ENCODE data around the gene GRB2. TPM values are rescaled to one million over a fixed set of nuclear protein-coding genes. Genes with fewer than 3 reads are reported as not detected.

The GRB2 gene
- total and polyA plus RNA-seq, 7 donors: 39.5 to 71.6 (median 65.0) TPM

- intact Hi-C loops (cut with DNase I): loop anchor here in 1 of 2 donors (5.0 kb wide), 1 partner anchor 64 kb away; the partner anchor contains the start of gene NUP85
- peak; percentile 78 to 82 (median 80) for ATAC-seq
- DNase-seq: peak; percentile 87 to 91
- WGBS, 3 donors: 0% methylated on average over 53 to 74 of the region's 74 CpGs
- Histone ChIP-seq H3K36me3 (ENCODE audit: insufficient read depth in 1 of 2, low read depth in 1 of 2) (peaks cover 0 to 42% of the 10 kb centered on the region in 2 donors), H3K27ac (peak overlapping the region; percentile 97), H3K27me3 (ENCODE audit: insufficient read depth in 3 of 3, low read length in 2 of 3) (no peaks in the 10 kb centered on the region), H3K9me3 (no peaks in the 10 kb centered on the region), H3K4me3 (peak overlapping the region; percentile 77), H3K4me1 (peaks cover 22% of the 10 kb centered on the region)
- TF ChIP-seq CTCF (IDR thresholded peaks at IDR 0.05): peak; percentile 86
Measured at GRCh38 chr17:75271233-75271954, 134.1 kb downstream of the GRB2 start.

GRCh38 chr17:75270966-75271232, 134.6 kb downstream of the GRB2 start, which contains the start of gene MIF4GD:
Gene MIF4GD (minus strand): TSS chr17:75271231. CDS start chr17:75270195, 1,036 bp downstream.
- no peak for ATAC-seq
- intact Hi-C loops (cut with DNase I): loop anchor here in 1 of 2 donors (5.0 kb wide), 1 partner anchor 64 kb away; the partner anchor contains the start of gene NUP85
- H3K9me3 ChIP-seq: no peaks in the 10 kb centered on the region
- H3K27me3 ChIP-seq (ENCODE audit: insufficient read depth in 3 of 3, low read length in 2 of 3): no peaks in the 10 kb centered on the region
- peak within 1 kb of the TSS; percentile 97 for H3K27ac ChIP-seq
- TF ChIP-seq CTCF (IDR thresholded peaks at IDR 0.05): no peak
- H3K4me1 ChIP-seq: peaks cover 22% of the 10 kb centered on the region
- DNase-seq: no peak
- H3K36me3 ChIP-seq (ENCODE audit: insufficient read depth in 1 of 2, low read depth in 1 of 2): peaks cover 0 to 46% of the 10 kb centered on the region in 2 donors
- peak within 1 kb of the TSS; percentile 77 for H3K4me3 ChIP-seq
- 0 to 3% (median 0%) methylated on average over 6 to 39 of the region's 39 CpGs for WGBS, 3 donors

GRCh38 chr17:75270218-75270965, 135.1 kb downstream of the GRB2 start:
- intact Hi-C loops (cut with DNase I): loop anchor here in 1 of 2 donors (5.0 kb wide), 1 partner anchor 63 kb away; the partner anchor contains the start of gene NUP85
- Histone ChIP-seq H3K27me3 (ENCODE audit: insufficient read depth in 3 of 3, low read length in 2 of 3) (no peaks in the 10 kb centered on the region), H3K9me3 (no peaks in the 10 kb centered on the region), H3K4me3 (peak overlapping the region; percentile 77), H3K36me3 (ENCODE audit: insufficient read depth in 1 of 2, low read depth in 1 of 2) (peaks cover 3 to 49% of the 10 kb centered on the region in 2 donors), H3K27ac (peak overlapping the region; percentile 97), H3K4me1 (peaks cover 22% of the 10 kb centered on the region)
- TF ChIP-seq CTCF (IDR thresholded peaks at IDR 0.05): peak; percentile 8
- peak; percentile 75 to 82 (median 77) for ATAC-seq
- DNase-seq: peak; percentile 82 to 93
- WGBS, 3 donors: 0 to 1% (median 0%) methylated on average over 36 to 47 of the region's 47 CpGs

- peak in 2 of 4 donors; percentile 0 to 1 for ATAC-seq
Measured at GRCh38 chr17:75269844-75270217, 135.6 kb downstream of the GRB2 start.

More at GRCh38 chr17:75269844-75270217, 135.6 kb downstream of the GRB2 start:
- no peak for DNase-seq
- peak overlapping the region; percentile 97 for H3K27ac ChIP-seq
- WGBS, 3 donors: 21 to 25% (median 23%) methylated on average over 6 of the region's 6 CpGs
- intact Hi-C loops (cut with DNase I): loop anchor here in 1 of 2 donors (5.0 kb wide), 1 partner anchor 63 kb away; the partner anchor contains the start of gene NUP85
- no peaks in the 10 kb centered on the region for H3K27me3 ChIP-seq (ENCODE audit: insufficient read depth in 3 of 3, low read length in 2 of 3)
- peak overlapping the region; percentile 77 for H3K4me3 ChIP-seq
- H3K4me1 ChIP-seq: peaks cover 22% of the 10 kb centered on the region
- TF ChIP-seq CTCF (IDR thresholded peaks at IDR 0.05): no peak
- H3K9me3 ChIP-seq: no peaks in the 10 kb centered on the region
- H3K36me3 ChIP-seq (ENCODE audit: insufficient read depth in 1 of 2, low read depth in 1 of 2): peaks cover 3 to 49% of the 10 kb centered on the region in 2 donors

Other genes with a start within 250 kb of the GRB2 start
- gene SUMO2, start 222.7 kb downstream of the GRB2 start, total RNA-seq: 100 to 1,000 TPM; 161 to 203 (median 185) TPM
- gene SUMO2, start 222.7 kb downstream of the GRB2 start, polyA plus RNA-seq: 10 to 100 TPM; 50.1 to 60.4 (median 56.2) TPM
- gene NUP85, start 200.0 kb downstream of the GRB2 start, total RNA-seq: 10 to 100 TPM; 19.3 to 32.9 (median 22.0) TPM
- gene NUP85, start 200.0 kb downstream of the GRB2 start, polyA plus RNA-seq: 10 to 100 TPM; 15.1 to 24.7 (median 17.1) TPM
- 10 to 100 TPM; 21.3 to 40.6 (median 30.2) TPM for gene GGA3, start 144.1 kb downstream of the GRB2 start, total RNA-seq
- 10 to 100 TPM; 13.8 to 37.4 (median 27.3) TPM for gene GGA3, start 144.1 kb downstream of the GRB2 start, polyA plus RNA-seq
- 100 to 1,000 TPM; 105 to 161 (median 131) TPM for gene MRPS7, start 143.8 kb downstream of the GRB2 start, total RNA-seq
- gene MRPS7, start 143.8 kb downstream of the GRB2 start, polyA plus RNA-seq: 100 to 1,000 TPM in 2 of 3 donors, 10 to 100 TPM in 1; 98.2 to 165 (median 122) TPM
- gene MIF4GD, start 134.4 kb downstream of the GRB2 start, total RNA-seq: 10 to 100 TPM; 19.2 to 45.8 (median 37.6) TPM
- gene MIF4GD, start 134.4 kb downstream of the GRB2 start, polyA plus RNA-seq: 10 to 100 TPM; 27.9 to 44.8 (median 32.2) TPM
- gene SLC25A19, start 116.2 kb downstream of the GRB2 start, total RNA-seq: 10 to 100 TPM; 11.3 to 41.7 (median 16.0) TPM
- 10 to 100 TPM; 24.9 to 52.7 (median 34.5) TPM for gene SLC25A19, start 116.2 kb downstream of the GRB2 start, polyA plus RNA-seq
- 10 to 100 TPM; 43.4 to 64.3 (median 49.6) TPM for gene TMEM94, start 51.0 kb upstream of the GRB2 start, total RNA-seq
- 10 to 100 TPM; 18.7 to 48.5 (median 29.6) TPM for gene TMEM94, start 51.0 kb upstream of the GRB2 start, polyA plus RNA-seq
- 10 to 100 TPM; 26.3 to 33.5 (median 28.3) TPM for gene CASKIN2, start 109.9 kb upstream of the GRB2 start, total RNA-seq
- gene CASKIN2, start 109.9 kb upstream of the GRB2 start, polyA plus RNA-seq: 10 to 100 TPM in 1 of 3 donors, 1 to 10 TPM in 2; 8.2 to 11.0 (median 8.9) TPM
- gene TSEN54, start 110.8 kb upstream of the GRB2 start, total RNA-seq: 1 to 10 TPM; 5.7 to 9.7 (median 8.2) TPM
- 10 to 100 TPM; 10.1 to 14.9 (median 11.3) TPM for gene TSEN54, start 110.8 kb upstream of the GRB2 start, polyA plus RNA-seq
- 1 to 10 TPM; 1.4 to 3.3 (median 1.5) TPM for gene LLGL2, start 120.0 kb upstream of the GRB2 start, total RNA-seq
- 1 to 10 TPM; 1.4 to 1.9 (median 1.4) TPM for gene LLGL2, start 120.0 kb upstream of the GRB2 start, polyA plus RNA-seq
- gene MYO15B, start 182.1 kb upstream of the GRB2 start, total RNA-seq: 10 to 100 TPM; 11.9 to 28.2 (median 21.4) TPM
- 10 to 100 TPM in 2 of 3 donors, 1 to 10 TPM in 1; 5.2 to 23.7 (median 11.8) TPM for gene MYO15B, start 182.1 kb upstream of the GRB2 start, polyA plus RNA-seq
- under 1 TPM in 3 of 4 donors, not detected in 1; 0.11 to 0.28 (median 0.17) TPM for gene SMIM5, start 227.8 kb upstream of the GRB2 start, total RNA-seq
- under 1 TPM; 0.17 to 0.92 (median 0.21) TPM for gene SMIM5, start 227.8 kb upstream of the GRB2 start, polyA plus RNA-seq